ENCODE results near the gene CTDP1.

Gene CTDP1

GRCh38 chr18:79794846-79795245, 115.2 kb downstream of the CTDP1 start (continued):
- TF ChIP-seq ZSCAN4 (tag by site-specific recombination; IDR thresholded peaks at IDR 0.05) (no peak), PRDM10 (tag by site-specific recombination; IDR thresholded peaks at IDR 0.05) (no peak), ZNF660 (tag by site-specific recombination; IDR thresholded peaks at IDR 0.05) (no peak), KLF10 (tag by site-specific recombination; IDR thresholded peaks at IDR 0.05) (no peak), ZNF521 (tag by site-specific recombination; IDR thresholded peaks at IDR 0.05) (no peak), ZNF416 (tag by site-specific recombination; IDR thresholded peaks at IDR 0.05) (no peak)

GRCh38 chr18:79795446-79795845, 115.8 kb downstream of the CTDP1 start:
- no peak overlapping the region for H3K27ac ChIP-seq (ENCODE audit: extremely low read depth, low read depth, low read length)
- H3K4me1 ChIP-seq (ENCODE audit: control insufficient read depth, insufficient read depth, low read length) = no peaks in the 10 kb centered on the region; the same call in 1 of the 2 replicates
- CTCF ChIA-PET = no interaction called here
- H3K4me3 ChIP-seq (ENCODE audit: low read depth, low read length) = no peak overlapping the region
- H3K9me3 ChIP-seq (ENCODE audit: control insufficient read depth, insufficient read depth, low read depth, low read length) = no peaks in the 10 kb centered on the region
- no peak for TF ChIP-seq YY1 (tag by site-specific recombination; IDR thresholded peaks at IDR 0.05)
- TF ChIP-seq ZNF521 (tag by site-specific recombination; IDR thresholded peaks at IDR 0.05) = no peak
- no peak for TF ChIP-seq SETDB1 (IDR thresholded peaks at IDR 0.05; ENCODE audit: insufficient read length, low read length)
- no peak for TF ChIP-seq ZNF175 (tag by site-specific recombination; IDR thresholded peaks at IDR 0.05)
- no peak for TF ChIP-seq ZBTB21 (tag by site-specific recombination; IDR thresholded peaks at IDR 0.05)
- TF ChIP-seq ZNF549 (tag by site-specific recombination; IDR thresholded peaks at IDR 0.05) = no peak
- no peak for TF ChIP-seq ZNF518A (tag by site-specific recombination; conservative IDR thresholded peaks at IDR 0.05; ENCODE audit: low read depth)
- no peaks in the 10 kb centered on the region for H3K36me3 ChIP-seq (ENCODE audit: control insufficient read depth in 2 of 2, insufficient read depth in 1 of 2, low read length in 2 of 2)
- POLR2A ChIA-PET = no interaction called here

GRCh38 chr18:79796016-79796415, 116.4 kb downstream of the CTDP1 start:
- H3K4me3 ChIP-seq (ENCODE audit: low read depth, low read length) = no peak overlapping the region
- no peaks in the 10 kb centered on the region for H3K9me3 ChIP-seq (ENCODE audit: control insufficient read depth, insufficient read depth, low read depth, low read length)
- H3K27ac ChIP-seq (ENCODE audit: extremely low read depth, low read depth, low read length) = no peak overlapping the region
- ChIA-PET POLR2A (no interaction called here), CTCF (interaction anchor here (1.0 kb wide), 1 partner anchor 177 kb away, joined by 3 read pairs; no protein-coding TSS in a partner anchor)
- H3K4me1 ChIP-seq (ENCODE audit: control insufficient read depth, insufficient read depth, low read length) = no peaks in the 10 kb centered on the region; the same call in 1 of the 2 replicates
- no peaks in the 10 kb centered on the region for H3K36me3 ChIP-seq (ENCODE audit: control insufficient read depth in 2 of 2, insufficient read depth in 1 of 2, low read length in 2 of 2)
- TF ChIP-seq ZNF624 (tag by site-specific recombination; IDR thresholded peaks at IDR 0.05) (no peak), ZNF354C (tag by site-specific recombination; IDR thresholded peaks at IDR 0.05; ENCODE audit: borderline replicate concordance, low read depth) (no peak), ZNF121 (tag by site-specific recombination; IDR thresholded peaks at IDR 0.05) (no peak), ZNF174 (tag by site-specific recombination; IDR thresholded peaks at IDR 0.05) (no peak), REST (tag by site-specific recombination; IDR thresholded peaks at IDR 0.05) (no peak), ZNF324 (tag by site-specific recombination; IDR thresholded peaks at IDR 0.05) (no peak), KLF7 (tag by site-specific recombination; IDR thresholded peaks at IDR 0.05; ENCODE audit: borderline replicate concordance) (no peak), ZNF23 (tag by site-specific recombination; IDR thresholded peaks at IDR 0.05; ENCODE audit: borderline replicate concordance) (no peak), ZBTB1 (tag by site-specific recombination; IDR thresholded peaks at IDR 0.05) (no peak), SETDB1 (IDR thresholded peaks at IDR 0.05; ENCODE audit: insufficient read length, low read length) (no peak)

Data from HEK293 (cell line).